ENCODE data around the gene SHISAL1. TPM values are rescaled to one million over a fixed set of nuclear protein-coding genes. Genes with fewer than 3 reads are reported as not detected.

SHISAL1 gene
- total and polyA plus RNA-seq, 10 of the 15 experiments (the other 5 are each of a cell fraction or from before 2014, with no cell fraction given), result not detected

DNA sequence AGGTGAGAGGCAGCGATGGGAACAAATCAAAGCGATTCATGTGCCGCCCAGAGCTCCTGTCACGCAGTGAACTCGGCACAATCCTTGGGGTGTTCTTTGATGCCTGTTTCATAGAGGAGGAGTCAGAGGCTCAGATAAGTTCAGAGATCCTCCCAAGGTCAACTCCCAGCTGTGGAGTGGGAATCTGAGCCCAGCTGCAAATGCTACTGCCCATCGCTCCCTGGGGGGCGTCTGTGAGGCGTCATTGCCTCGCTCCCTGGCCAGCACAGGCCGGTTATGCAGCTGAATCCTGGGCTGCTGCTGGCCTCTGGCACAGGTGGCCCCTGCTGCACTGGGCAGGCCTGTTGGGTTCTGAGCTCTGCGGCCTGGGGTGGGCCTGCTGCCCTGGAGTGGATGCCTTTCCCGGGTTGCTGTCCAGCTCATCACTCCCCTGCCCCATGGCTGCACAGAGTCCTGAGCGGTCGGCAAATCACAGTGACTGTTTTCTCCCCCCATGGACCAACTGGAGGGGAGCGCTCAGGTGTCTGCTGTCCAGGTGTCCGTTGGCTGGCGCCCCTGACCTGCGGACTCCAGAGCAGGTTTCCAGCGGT is 36.3 kb upstream of the SHISAL1 start:
- Histone ChIP-seq H3K4me2 (ENCODE audit: control insufficient read depth, insufficient read depth) (no peak overlapping the region), H3K36me3 (ENCODE audit: control insufficient read depth in 2 of 2, insufficient read depth in 2 of 2, low read length in 1 of 2) (no peaks in the 10 kb centered on the region), H3K79me2 (ENCODE audit: control insufficient read depth, insufficient read depth, low read length) (no peaks in the 10 kb centered on the region), H3K4me3 (no peak overlapping the region), H4K20me1 (ENCODE audit: control insufficient read depth, insufficient read depth) (no peaks in the 10 kb centered on the region), H3K4me1 (ENCODE audit: control insufficient read depth, insufficient read depth, low read length) (no peaks in the 10 kb centered on the region), H2AFZ (ENCODE audit: control insufficient read depth, low read depth, low read length) (no peak overlapping the region), H3K27ac (ENCODE audit: control insufficient read depth, insufficient read depth) (no peak overlapping the region), H3K27me3 (replicated peaks in 1 of 2; ENCODE audit: control insufficient read depth in 2 of 2, insufficient read depth in 2 of 2, low read length in 1 of 2) (peaks cover 0 to 5% of the 10 kb centered on the region in 2 experiments; a peak in 3 of 4 replicates), H3K9ac (ENCODE audit: control insufficient read depth, insufficient read depth, low read length) (no peak overlapping the region), H3K9me3 (replicated peaks; ENCODE audit: control insufficient read depth, insufficient read depth, low read length) (no peaks in the 10 kb centered on the region)
- ChIA-PET RAD21 (ENCODE audit: unreplicated experiment) (no interaction called here), CTCF (interaction anchor here (0.6 kb wide), 1 partner anchor 472 kb away, joined by 3 read pairs; no protein-coding TSS in a partner anchor), SMC1A (ENCODE audit: uncharacterized antibody, unreplicated experiment) (no interaction called here), POLR2A (no interaction called here)
- WGBS (ENCODE audit: insufficient coverage, insufficient replicate concordance, low lambda C conversion rate, missing lambda C conversion rate), result 48% methylated on average over 19 of the region's 19 CpGs
- ATAC-seq, result no peak
- FAIRE-seq, result no peak
- TF ChIP-seq MEF2B (IDR thresholded peaks at IDR 0.05; ENCODE audit: partially characterized antibody, poor library complexity, severe bottlenecking) (no peak), POU2F2 (IDR thresholded peaks at IDR 0.05; ENCODE audit: borderline replicate concordance, low read depth, low read length) (no peak), SUZ12 (IDR thresholded peaks at IDR 0.05; ENCODE audit: unreplicated experiment) (no peak), CBFB (IDR thresholded peaks at IDR 0.05; ENCODE audit: low read depth) (no peak)
- TF ChIP-seq, protein P1, sequence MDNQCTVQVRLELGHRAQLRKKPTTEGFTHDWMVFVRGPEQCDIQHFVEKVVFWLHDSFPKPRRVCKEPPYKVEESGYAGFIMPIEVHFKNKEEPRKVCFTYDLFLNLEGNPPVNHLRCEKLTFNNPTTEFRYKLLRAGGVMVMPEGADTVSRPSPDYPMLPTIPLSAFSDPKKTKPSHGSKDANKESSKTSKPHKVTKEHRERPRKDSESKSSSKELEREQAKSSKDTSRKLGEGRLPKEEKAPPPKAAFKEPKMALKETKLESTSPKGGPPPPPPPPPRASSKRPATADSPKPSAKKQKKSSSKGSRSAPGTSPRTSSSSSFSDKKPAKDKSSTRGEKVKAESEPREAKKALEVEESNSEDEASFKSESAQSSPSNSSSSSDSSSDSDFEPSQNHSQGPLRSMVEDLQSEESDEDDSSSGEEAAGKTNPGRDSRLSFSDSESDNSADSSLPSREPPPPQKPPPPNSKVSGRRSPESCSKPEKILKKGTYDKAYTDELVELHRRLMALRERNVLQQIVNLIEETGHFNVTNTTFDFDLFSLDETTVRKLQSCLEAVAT (IDR thresholded peaks at IDR 0.05), result no peak
- BruUV-seq (replicated peaks), result no TSS peak
- intact Hi-C loops (cut with micrococcal nuclease; ENCODE audit: unreplicated experiment), result no loop called here
- in situ Hi-C loops (cut with MboI), result no loop called here
- DNase-seq (ENCODE audit: low read depth, low spot score), result no peak

DNA sequence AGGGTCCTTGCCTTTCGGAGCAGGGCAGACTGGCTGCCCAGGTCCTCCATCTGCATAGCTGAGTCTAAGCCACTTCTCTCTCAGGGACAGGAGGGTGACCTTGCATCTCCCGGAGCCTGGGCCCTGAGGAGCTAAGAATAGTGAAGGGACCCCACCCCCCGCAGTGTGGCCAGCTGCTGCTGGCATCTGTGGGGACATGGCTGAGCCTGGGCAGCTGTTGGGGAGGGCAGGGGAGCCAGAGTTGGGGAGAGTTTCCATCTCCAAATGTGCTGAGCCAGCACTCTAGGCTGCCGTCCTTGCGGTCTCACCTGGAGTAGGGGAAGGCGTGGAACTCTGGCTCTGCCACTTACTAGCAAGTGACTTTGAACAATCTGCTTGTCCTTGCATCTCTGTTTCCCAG is 34.8 kb upstream of the SHISAL1 start:
- no peak for ATAC-seq
- intact Hi-C loops (cut with micrococcal nuclease; ENCODE audit: unreplicated experiment), result no loop called here
- in situ Hi-C loops (cut with MboI), result no loop called here
- no peaks in the 10 kb centered on the region for H3K36me3 ChIP-seq (ENCODE audit: control insufficient read depth in 2 of 2, insufficient read depth in 2 of 2, low read length in 1 of 2)
- no peak overlapping the region for H3K4me2 ChIP-seq (ENCODE audit: control insufficient read depth, insufficient read depth)
- ChIA-PET POLR2A (no interaction called here), CTCF (interaction anchor here (1.0 kb wide), 1 partner anchor 218 kb away, joined by 3 read pairs; no protein-coding TSS in a partner anchor), RAD21 (ENCODE audit: unreplicated experiment) (no interaction called here), SMC1A (ENCODE audit: uncharacterized antibody, unreplicated experiment) (no interaction called here)
- DNase-seq (ENCODE audit: low read depth, low spot score), result no peak
- H3K4me1 ChIP-seq (ENCODE audit: control insufficient read depth, insufficient read depth, low read length), result no peaks in the 10 kb centered on the region
- no TSS peak for BruUV-seq (replicated peaks)
- no peak overlapping the region for H3K4me3 ChIP-seq
- H3K9ac ChIP-seq (ENCODE audit: control insufficient read depth, insufficient read depth, low read length), result no peak overlapping the region
- H3K79me2 ChIP-seq (ENCODE audit: control insufficient read depth, insufficient read depth, low read length), result no peaks in the 10 kb centered on the region
- no peak for FAIRE-seq
- no peak overlapping the region for H3K27ac ChIP-seq (ENCODE audit: control insufficient read depth, insufficient read depth)
- H4K20me1 ChIP-seq (ENCODE audit: control insufficient read depth, insufficient read depth), result no peaks in the 10 kb centered on the region
- peaks cover 0 to 5% of the 10 kb centered on the region in 2 experiments; a peak in 3 of 4 replicates for H3K27me3 ChIP-seq (replicated peaks in 1 of 2; ENCODE audit: control insufficient read depth in 2 of 2, insufficient read depth in 2 of 2, low read length in 1 of 2)
- no peak overlapping the region for H2AFZ ChIP-seq (ENCODE audit: control insufficient read depth, low read depth, low read length)
- H3K9me3 ChIP-seq (replicated peaks; ENCODE audit: control insufficient read depth, insufficient read depth, low read length), result no peaks in the 10 kb centered on the region
- WGBS (ENCODE audit: insufficient coverage, insufficient replicate concordance, low lambda C conversion rate, missing lambda C conversion rate), result 70% methylated on average over 6 of the region's 6 CpGs
- no peak for TF ChIP-seq CBFB (IDR thresholded peaks at IDR 0.05; ENCODE audit: low read depth)
- TF ChIP-seq PAX8 (IDR thresholded peaks at IDR 0.05), result no peak
- TF ChIP-seq, protein P2, sequence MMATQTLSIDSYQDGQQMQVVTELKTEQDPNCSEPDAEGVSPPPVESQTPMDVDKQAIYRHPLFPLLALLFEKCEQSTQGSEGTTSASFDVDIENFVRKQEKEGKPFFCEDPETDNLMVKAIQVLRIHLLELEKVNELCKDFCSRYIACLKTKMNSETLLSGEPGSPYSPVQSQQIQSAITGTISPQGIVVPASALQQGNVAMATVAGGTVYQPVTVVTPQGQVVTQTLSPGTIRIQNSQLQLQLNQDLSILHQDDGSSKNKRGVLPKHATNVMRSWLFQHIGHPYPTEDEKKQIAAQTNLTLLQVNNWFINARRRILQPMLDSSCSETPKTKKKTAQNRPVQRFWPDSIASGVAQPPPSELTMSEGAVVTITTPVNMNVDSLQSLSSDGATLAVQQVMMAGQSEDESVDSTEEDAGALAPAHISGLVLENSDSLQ (IDR thresholded peaks at IDR 0.05), result no peak
- TF ChIP-seq, protein P3, sequence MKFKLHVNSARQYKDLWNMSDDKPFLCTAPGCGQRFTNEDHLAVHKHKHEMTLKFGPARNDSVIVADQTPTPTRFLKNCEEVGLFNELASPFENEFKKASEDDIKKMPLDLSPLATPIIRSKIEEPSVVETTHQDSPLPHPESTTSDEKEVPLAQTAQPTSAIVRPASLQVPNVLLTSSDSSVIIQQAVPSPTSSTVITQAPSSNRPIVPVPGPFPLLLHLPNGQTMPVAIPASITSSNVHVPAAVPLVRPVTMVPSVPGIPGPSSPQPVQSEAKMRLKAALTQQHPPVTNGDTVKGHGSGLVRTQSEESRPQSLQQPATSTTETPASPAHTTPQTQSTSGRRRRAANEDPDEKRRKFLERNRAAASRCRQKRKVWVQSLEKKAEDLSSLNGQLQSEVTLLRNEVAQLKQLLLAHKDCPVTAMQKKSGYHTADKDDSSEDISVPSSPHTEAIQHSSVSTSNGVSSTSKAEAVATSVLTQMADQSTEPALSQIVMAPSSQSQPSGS (IDR thresholded peaks at IDR 0.05; ENCODE audit: low read length), result no peak
- TF ChIP-seq PML (IDR thresholded peaks at IDR 0.05; ENCODE audit: low read length), result no peak
- no peak for TF ChIP-seq RFX5 (IDR thresholded peaks at IDR 0.05; ENCODE audit: low read depth, low read length)
- TF ChIP-seq ZNF384 (IDR thresholded peaks at IDR 0.05; ENCODE audit: borderline replicate concordance, low read depth, low read length), result no peak
- TF ChIP-seq NR2C1 (IDR thresholded peaks at IDR 0.05), result no peak
- TF ChIP-seq NFYA (IDR thresholded peaks at IDR 0.05; ENCODE audit: borderline replicate concordance, low read depth, low read length), result no peak

All from GM12878 (cell line).